GM12874 (cell line): ENCODE measurements around the gene PHGDH.

Source experiments
- CTCF ChIP-seq: IDR thresholded peaks from 2 replicates; pipeline ENCODE4 v1.5.1; 2011; ENCODE audit warnings: low read depth, mild to moderate bottlenecking, control low read depth, low read length, moderate library complexity; ENCODE audit not compliant: insufficient read depth

PHGDH gene

GRCh38 chr1:119790451-119791198, 78.9 kb downstream of the PHGDH start:
- TF ChIP-seq CTCF, result no peak

GRCh38 chr1:119791377-119791776, 79.6 kb downstream of the PHGDH start:
- no peak for TF ChIP-seq CTCF
